SK-N-SH treated with all-trans-retinoic acid at 6 μM for 48 hours (cell line): Measurements from ENCODE around the gene ZGRF1.

Source experiments
- ARNTL ChIP-seq: fragments of 450-650 bp; formaldehyde crosslinking; IDR thresholded peaks from 2 replicates; pipeline ENCODE4 v1.5.0; 2020; ENCODE audit warnings: low read depth, mild to moderate bottlenecking, moderate library complexity, borderline replicate concordance
- GLIS3 ChIP-seq: fragments of 250-450 bp; sonication (Bioruptor Pico); IDR thresholded peaks from 2 replicates; pipeline ENCODE4 v1.5.0; 2020; ENCODE audit warnings: mild to moderate bottlenecking, moderate library complexity
- ISL1 ChIP-seq: fragments of 250-450 bp; sonication (Bioruptor Pico); IDR thresholded peaks from 2 replicates; pipeline ENCODE4 v2.1.2; 2022; ENCODE audit warnings: mild to moderate bottlenecking, moderate library complexity
- PATZ1 ChIP-seq: fragments of 250-450 bp; sonication (Bioruptor Pico); IDR thresholded peaks from 2 replicates; pipeline ENCODE4 v1.8.0; 2020; ENCODE audit warnings: mild to moderate bottlenecking, moderate library complexity, borderline replicate concordance
- PPARA ChIP-seq: fragments of 250-450 bp; sonication (Bioruptor Pico); IDR thresholded peaks from 2 replicates; pipeline ENCODE4 v1.5.0; 2020; ENCODE audit warnings: mild to moderate bottlenecking, borderline replicate concordance
- SNAI2 ChIP-seq: fragments of 250-450 bp; sonication (Bioruptor Pico); IDR thresholded peaks from 2 replicates; pipeline ENCODE4 v1.5.0; 2020; ENCODE audit warnings: mild to moderate bottlenecking, moderate library complexity

DNA sequence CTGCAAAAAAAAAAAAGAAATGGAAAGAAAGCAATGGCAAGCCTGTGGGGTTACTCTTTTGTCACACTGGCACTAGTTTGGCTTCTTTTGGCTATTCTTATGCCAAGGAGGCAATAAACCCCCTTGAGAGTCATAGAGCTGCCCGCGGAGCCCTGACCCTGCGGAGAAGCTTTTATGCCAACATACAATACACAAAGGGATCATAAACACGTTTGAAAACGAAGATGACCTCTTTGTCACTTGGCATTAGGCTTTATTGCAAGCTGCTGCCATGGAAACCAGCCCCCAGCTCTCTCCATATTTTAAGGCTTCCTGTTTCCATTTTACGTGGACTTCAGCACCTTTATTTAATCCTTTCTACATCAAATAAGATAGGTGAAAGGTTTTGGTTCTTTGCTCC lies 128.4 kb downstream of the ZGRF1 start:
- no peak for TF ChIP-seq ARNTL (CRISPR knock-in tag)
- TF ChIP-seq SNAI2: no peak
- TF ChIP-seq GLIS3: no peak
- no peak for TF ChIP-seq PATZ1
- TF ChIP-seq PPARA: no peak
- TF ChIP-seq ISL1: no peak
